GM23338 (cell line): Measurements from ENCODE around the gene UBL5. TPM values are rescaled to one million over a fixed set of nuclear protein-coding genes. Genes with fewer than 3 reads are reported as not detected.

ENCODE experiments used
- ATAC-seq: fragments of 200-7000 bp; cut with Tn5 transposase; 3 replicates; pipeline ENCODE4 v1.9.1; 2020
- DNase-seq: peaks from one replicate; pipeline ENCODE4 v3.0.0-alpha.2; 2015; ENCODE audit warnings: low spot score
- H2AFZ ChIP-seq: fragments of 200-600 bp; sonication (generic); 2 replicates; pipeline ENCODE4 v1.8.0; 2016; ENCODE audit warnings: antibody characterized with exemption, mild to moderate bottlenecking, moderate library complexity
- H3F3A ChIP-seq: fragments of 200-600 bp; sonication (generic); replicated peaks from 2 replicates; pipeline ENCODE4 v1.8.0; 2017; ENCODE audit warnings: antibody characterized with exemption, mixed run types, low read depth
- H3K27ac ChIP-seq: fragments of 200-600 bp; sonication (generic); 2 replicates; pipeline ENCODE4 v1.6.1; 2016; ENCODE audit warnings: low read depth
- H3K27me3 ChIP-seq: fragments of 200-600 bp; sonication (generic); 2 replicates; pipeline ENCODE4 v1.8.0; 2016; ENCODE audit warnings: mild to moderate bottlenecking, mixed run types, moderate library complexity; ENCODE audit not compliant: insufficient read depth
- H3K36me3 ChIP-seq: fragments of 200-600 bp; sonication (generic); 2 replicates; pipeline ENCODE4 v1.8.0; 2016; ENCODE audit warnings: mild to moderate bottlenecking; ENCODE audit not compliant: insufficient read depth
- H3K4me1 ChIP-seq: fragments of 200-600 bp; sonication (generic); 2 replicates; pipeline ENCODE4 v1.8.0; 2016; ENCODE audit warnings: mild to moderate bottlenecking, moderate library complexity; ENCODE audit not compliant: insufficient read depth
- H3K4me2 ChIP-seq: fragments of 200-600 bp; sonication (generic); 2 replicates; pipeline ENCODE4 v1.7.1; 2017; ENCODE audit warnings: mixed run types
- H3K4me3 ChIP-seq: fragments of 200-600 bp; sonication (generic); 2 replicates; pipeline ENCODE4 v1.6.1; 2016; ENCODE audit warnings: mixed run types
- H3K79me2 ChIP-seq: fragments of 200-600 bp; sonication (generic); replicated peaks from 2 replicates; pipeline ENCODE4 v1.8.0; 2017; ENCODE audit warnings: mild to moderate bottlenecking; ENCODE audit not compliant: insufficient read depth
- H3K9me2 ChIP-seq: fragments of 200-600 bp; sonication (generic); 2 replicates; pipeline ENCODE4 v1.8.0; 2017; ENCODE audit not compliant: insufficient read depth
- H4K20me1 ChIP-seq: fragments of 200-600 bp; sonication (generic); replicated peaks from 2 replicates; pipeline ENCODE4 v1.8.0; 2017; ENCODE audit warnings: mild to moderate bottlenecking; ENCODE audit not compliant: insufficient read depth
- H3K27ac Mint-ChIP-seq: 2 replicates; pipeline ENCODE4 v1.8.0; 2020; ENCODE audit warnings: inconsistent platforms, mild to moderate bottlenecking, moderate library complexity, mixed read lengths
- H3K27me3 Mint-ChIP-seq: 3 replicates; pipeline ENCODE4 v1.8.0; 2022; ENCODE audit warnings: low read depth, mild to moderate bottlenecking, moderate library complexity, mixed read lengths, inconsistent platforms; ENCODE audit not compliant: insufficient read depth, poor library complexity
- H3K36me3 Mint-ChIP-seq: 3 replicates; pipeline ENCODE4 v1.8.0; 2021; ENCODE audit warnings: low read depth, mild to moderate bottlenecking, inconsistent platforms, moderate library complexity, mixed read lengths
- H3K4me1 Mint-ChIP-seq: 3 replicates; pipeline ENCODE4 v1.8.0; 2020; ENCODE audit warnings: mild to moderate bottlenecking, inconsistent platforms, mixed read lengths
- H3K4me3 Mint-ChIP-seq: 3 replicates; pipeline ENCODE4 v1.8.0; 2021; ENCODE audit warnings: moderate library complexity, mild to moderate bottlenecking, inconsistent platforms, mixed read lengths
- H3K9me3 Mint-ChIP-seq: 3 replicates; pipeline ENCODE4 v1.8.0; 2020; ENCODE audit warnings: moderate library complexity, mild to moderate bottlenecking, inconsistent platforms, mixed read lengths
- CREB1 ChIP-seq: fragments of 250-450 bp; sonication (Bioruptor Pico); IDR thresholded peaks from 2 replicates; pipeline ENCODE4 v1.5.0; 2020; ENCODE audit warnings: low read depth, mild to moderate bottlenecking, moderate library complexity
- EZH2 ChIP-seq: fragments of 200-600 bp; sonication (generic); IDR thresholded peaks from one replicate; pipeline ENCODE4 v1.8.0; 2017; ENCODE audit warnings: antibody characterized with exemption, mild to moderate bottlenecking, low read depth; ENCODE audit not compliant: unreplicated experiment
- EZH2phosphoT487 ChIP-seq: fragments of 200-600 bp; sonication (generic); IDR thresholded peaks from one replicate; pipeline ENCODE4 v1.8.1; 2018; ENCODE audit warnings: antibody characterized with exemption; ENCODE audit not compliant: unreplicated experiment
- JUNB ChIP-seq: IDR thresholded peaks from one replicate; pipeline ENCODE4 v1.6.1; 2016; ENCODE audit warnings: antibody characterized with exemption; ENCODE audit not compliant: unreplicated experiment
- NANOG ChIP-seq: IDR thresholded peaks from 2 replicates; pipeline ENCODE4 v1.6.1; 2016; ENCODE audit warnings: antibody characterized with exemption, borderline replicate concordance
- POLR2AphosphoS5 ChIP-seq: IDR thresholded peaks from 2 replicates; pipeline ENCODE4 v1.6.1; 2016; ENCODE audit warnings: antibody characterized with exemption, low read depth
- STAT1 ChIP-seq: IDR thresholded peaks from one replicate; pipeline ENCODE4 v1.6.1; 2016; ENCODE audit warnings: antibody characterized with exemption; ENCODE audit not compliant: unreplicated experiment
- ZNF331 ChIP-seq: fragments of 250-450 bp; sonication (Bioruptor Pico); IDR thresholded peaks from 2 replicates; pipeline ENCODE4 v1.5.0; 2020; ENCODE audit warnings: low read depth, mild to moderate bottlenecking, moderate library complexity
- polyA plus RNA-seq: library from polyadenylated mRNA; unstranded; fragments of >200 nt; fragmentation: Nextera tagmentation; extraction: Ambion mirVana; gene quantifications from 2 replicates; pipeline ENCODE4 v1.2.1, GENCODE V29; 2016
- total RNA-seq: library from RNA; depleted of rRNA; stranded (reverse); fragments of >200 nt; shearing (Covaris generic); gene quantifications from 2 replicates; pipeline ENCODE4 v1.2.3, GENCODE V29; 2014
- TF ChIP-seq, protein P1 (sequence below): IDR thresholded peaks from 2 replicates; pipeline ENCODE4 v1.6.1; 2016; ENCODE audit warnings: antibody characterized with exemption
- TF ChIP-seq, protein P2 (sequence below), 2 experiments: fragments of 200-600 bp in 1 of 2; sonication (generic) in 1 of 2; conservative IDR thresholded peaks; 2 replicates each; pipeline versions ENCODE4 v1.5.1 to v1.6.1; 2016 to 2017; ENCODE audit warnings: antibody characterized with exemption in 2 of 2, low read depth in 2 of 2, mild to moderate bottlenecking in 2 of 2, moderate library complexity in 1 of 2
- TF ChIP-seq, protein P3 (sequence below): fragments of 250-450 bp; sonication (Bioruptor Pico); IDR thresholded peaks from 2 replicates; pipeline ENCODE4 v1.5.0; 2020; ENCODE audit warnings: mild to moderate bottlenecking, moderate library complexity

UBL5 gene
- total and polyA plus RNA-seq, 2 experiments from 2014 or later: 304 to 1,371 TPM

DNA sequence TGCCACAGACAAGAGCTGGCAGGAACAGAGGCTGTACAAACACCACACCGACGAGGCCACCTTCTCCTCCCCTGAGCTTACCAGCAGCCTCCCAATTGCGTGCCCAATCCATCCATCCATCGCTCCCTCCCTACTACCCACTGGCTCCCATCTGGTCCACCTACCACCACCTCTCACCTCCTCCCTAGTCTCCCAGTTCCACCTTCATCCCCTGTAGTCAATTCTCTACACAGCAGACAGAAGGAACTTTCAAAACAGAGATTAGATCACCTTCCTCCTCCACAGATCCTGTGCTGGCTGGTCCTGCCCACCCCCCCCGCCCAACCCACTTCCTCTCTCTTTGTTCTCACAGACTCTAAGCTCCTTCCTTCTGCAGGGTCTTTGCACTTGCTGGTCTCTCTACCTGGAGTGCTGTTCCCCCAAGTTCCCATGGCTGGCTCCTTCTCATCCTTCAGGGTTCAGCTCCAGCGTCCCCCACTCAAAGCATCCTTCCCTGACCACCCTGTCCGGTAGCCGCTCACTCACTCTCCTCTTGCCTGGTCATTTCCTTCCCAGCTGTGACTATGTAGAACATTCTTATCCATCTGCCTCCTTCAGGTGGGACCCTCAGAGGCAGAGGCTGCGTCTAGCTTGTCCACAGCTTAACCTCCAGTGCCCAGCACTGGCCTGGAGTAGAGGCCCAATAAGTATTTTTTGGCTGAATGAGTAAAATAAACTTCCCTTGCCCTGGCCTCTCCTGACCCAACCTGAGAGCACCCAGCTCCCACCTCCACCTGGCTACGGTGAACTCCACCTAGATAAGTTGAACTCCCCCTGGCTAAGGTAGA lies 30.4 kb downstream of the UBL5 start:
- no peaks in the 10 kb centered on the region; the same call in 1 of the 2 replicates for H3K36me3 ChIP-seq
- ATAC-seq: no peak
- no peaks in the 10 kb centered on the region for H3K4me1 ChIP-seq
- no peak for DNase-seq
- H3K27me3 Mint-ChIP-seq: peaks cover 11% of the 10 kb centered on the region
- H3K9me2 ChIP-seq: no peaks in the 10 kb centered on the region
- H3K79me2 ChIP-seq: no peaks in the 10 kb centered on the region
- H3K36me3 Mint-ChIP-seq: peaks cover 36% of the 10 kb centered on the region; the same call in 2 of the 3 replicates
- H3K27ac Mint-ChIP-seq: no peak overlapping the region
- no peaks in the 10 kb centered on the region for H3K9me3 Mint-ChIP-seq
- no peaks in the 10 kb centered on the region for H3K4me1 Mint-ChIP-seq
- H3K27me3 ChIP-seq: no peaks in the 10 kb centered on the region
- no peak overlapping the region for H3K4me3 ChIP-seq
- no peak overlapping the region for H3K4me2 ChIP-seq
- no peak overlapping the region for H3K27ac ChIP-seq
- peaks cover 12% of the 10 kb centered on the region; the same call in 1 of the 2 replicates for H4K20me1 ChIP-seq
- no peak overlapping the region for H3K4me3 Mint-ChIP-seq
- no peak overlapping the region for H2AFZ ChIP-seq
- H3F3A ChIP-seq: no peaks in the 10 kb centered on the region
- TF ChIP-seq EZH2: no peak
- no peak for TF ChIP-seq POLR2AphosphoS5
- TF ChIP-seq STAT1: no peak
- TF ChIP-seq, protein P1, sequence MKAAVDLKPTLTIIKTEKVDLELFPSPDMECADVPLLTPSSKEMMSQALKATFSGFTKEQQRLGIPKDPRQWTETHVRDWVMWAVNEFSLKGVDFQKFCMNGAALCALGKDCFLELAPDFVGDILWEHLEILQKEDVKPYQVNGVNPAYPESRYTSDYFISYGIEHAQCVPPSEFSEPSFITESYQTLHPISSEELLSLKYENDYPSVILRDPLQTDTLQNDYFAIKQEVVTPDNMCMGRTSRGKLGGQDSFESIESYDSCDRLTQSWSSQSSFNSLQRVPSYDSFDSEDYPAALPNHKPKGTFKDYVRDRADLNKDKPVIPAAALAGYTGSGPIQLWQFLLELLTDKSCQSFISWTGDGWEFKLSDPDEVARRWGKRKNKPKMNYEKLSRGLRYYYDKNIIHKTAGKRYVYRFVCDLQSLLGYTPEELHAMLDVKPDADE: no peak
- TF ChIP-seq, protein P2, sequence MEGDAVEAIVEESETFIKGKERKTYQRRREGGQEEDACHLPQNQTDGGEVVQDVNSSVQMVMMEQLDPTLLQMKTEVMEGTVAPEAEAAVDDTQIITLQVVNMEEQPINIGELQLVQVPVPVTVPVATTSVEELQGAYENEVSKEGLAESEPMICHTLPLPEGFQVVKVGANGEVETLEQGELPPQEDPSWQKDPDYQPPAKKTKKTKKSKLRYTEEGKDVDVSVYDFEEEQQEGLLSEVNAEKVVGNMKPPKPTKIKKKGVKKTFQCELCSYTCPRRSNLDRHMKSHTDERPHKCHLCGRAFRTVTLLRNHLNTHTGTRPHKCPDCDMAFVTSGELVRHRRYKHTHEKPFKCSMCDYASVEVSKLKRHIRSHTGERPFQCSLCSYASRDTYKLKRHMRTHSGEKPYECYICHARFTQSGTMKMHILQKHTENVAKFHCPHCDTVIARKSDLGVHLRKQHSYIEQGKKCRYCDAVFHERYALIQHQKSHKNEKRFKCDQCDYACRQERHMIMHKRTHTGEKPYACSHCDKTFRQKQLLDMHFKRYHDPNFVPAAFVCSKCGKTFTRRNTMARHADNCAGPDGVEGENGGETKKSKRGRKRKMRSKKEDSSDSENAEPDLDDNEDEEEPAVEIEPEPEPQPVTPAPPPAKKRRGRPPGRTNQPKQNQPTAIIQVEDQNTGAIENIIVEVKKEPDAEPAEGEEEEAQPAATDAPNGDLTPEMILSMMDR (conservative IDR thresholded peaks at IDR 0.05; ENCODE audit: low read depth in 2 of 2): no peak
- TF ChIP-seq, protein P3, sequence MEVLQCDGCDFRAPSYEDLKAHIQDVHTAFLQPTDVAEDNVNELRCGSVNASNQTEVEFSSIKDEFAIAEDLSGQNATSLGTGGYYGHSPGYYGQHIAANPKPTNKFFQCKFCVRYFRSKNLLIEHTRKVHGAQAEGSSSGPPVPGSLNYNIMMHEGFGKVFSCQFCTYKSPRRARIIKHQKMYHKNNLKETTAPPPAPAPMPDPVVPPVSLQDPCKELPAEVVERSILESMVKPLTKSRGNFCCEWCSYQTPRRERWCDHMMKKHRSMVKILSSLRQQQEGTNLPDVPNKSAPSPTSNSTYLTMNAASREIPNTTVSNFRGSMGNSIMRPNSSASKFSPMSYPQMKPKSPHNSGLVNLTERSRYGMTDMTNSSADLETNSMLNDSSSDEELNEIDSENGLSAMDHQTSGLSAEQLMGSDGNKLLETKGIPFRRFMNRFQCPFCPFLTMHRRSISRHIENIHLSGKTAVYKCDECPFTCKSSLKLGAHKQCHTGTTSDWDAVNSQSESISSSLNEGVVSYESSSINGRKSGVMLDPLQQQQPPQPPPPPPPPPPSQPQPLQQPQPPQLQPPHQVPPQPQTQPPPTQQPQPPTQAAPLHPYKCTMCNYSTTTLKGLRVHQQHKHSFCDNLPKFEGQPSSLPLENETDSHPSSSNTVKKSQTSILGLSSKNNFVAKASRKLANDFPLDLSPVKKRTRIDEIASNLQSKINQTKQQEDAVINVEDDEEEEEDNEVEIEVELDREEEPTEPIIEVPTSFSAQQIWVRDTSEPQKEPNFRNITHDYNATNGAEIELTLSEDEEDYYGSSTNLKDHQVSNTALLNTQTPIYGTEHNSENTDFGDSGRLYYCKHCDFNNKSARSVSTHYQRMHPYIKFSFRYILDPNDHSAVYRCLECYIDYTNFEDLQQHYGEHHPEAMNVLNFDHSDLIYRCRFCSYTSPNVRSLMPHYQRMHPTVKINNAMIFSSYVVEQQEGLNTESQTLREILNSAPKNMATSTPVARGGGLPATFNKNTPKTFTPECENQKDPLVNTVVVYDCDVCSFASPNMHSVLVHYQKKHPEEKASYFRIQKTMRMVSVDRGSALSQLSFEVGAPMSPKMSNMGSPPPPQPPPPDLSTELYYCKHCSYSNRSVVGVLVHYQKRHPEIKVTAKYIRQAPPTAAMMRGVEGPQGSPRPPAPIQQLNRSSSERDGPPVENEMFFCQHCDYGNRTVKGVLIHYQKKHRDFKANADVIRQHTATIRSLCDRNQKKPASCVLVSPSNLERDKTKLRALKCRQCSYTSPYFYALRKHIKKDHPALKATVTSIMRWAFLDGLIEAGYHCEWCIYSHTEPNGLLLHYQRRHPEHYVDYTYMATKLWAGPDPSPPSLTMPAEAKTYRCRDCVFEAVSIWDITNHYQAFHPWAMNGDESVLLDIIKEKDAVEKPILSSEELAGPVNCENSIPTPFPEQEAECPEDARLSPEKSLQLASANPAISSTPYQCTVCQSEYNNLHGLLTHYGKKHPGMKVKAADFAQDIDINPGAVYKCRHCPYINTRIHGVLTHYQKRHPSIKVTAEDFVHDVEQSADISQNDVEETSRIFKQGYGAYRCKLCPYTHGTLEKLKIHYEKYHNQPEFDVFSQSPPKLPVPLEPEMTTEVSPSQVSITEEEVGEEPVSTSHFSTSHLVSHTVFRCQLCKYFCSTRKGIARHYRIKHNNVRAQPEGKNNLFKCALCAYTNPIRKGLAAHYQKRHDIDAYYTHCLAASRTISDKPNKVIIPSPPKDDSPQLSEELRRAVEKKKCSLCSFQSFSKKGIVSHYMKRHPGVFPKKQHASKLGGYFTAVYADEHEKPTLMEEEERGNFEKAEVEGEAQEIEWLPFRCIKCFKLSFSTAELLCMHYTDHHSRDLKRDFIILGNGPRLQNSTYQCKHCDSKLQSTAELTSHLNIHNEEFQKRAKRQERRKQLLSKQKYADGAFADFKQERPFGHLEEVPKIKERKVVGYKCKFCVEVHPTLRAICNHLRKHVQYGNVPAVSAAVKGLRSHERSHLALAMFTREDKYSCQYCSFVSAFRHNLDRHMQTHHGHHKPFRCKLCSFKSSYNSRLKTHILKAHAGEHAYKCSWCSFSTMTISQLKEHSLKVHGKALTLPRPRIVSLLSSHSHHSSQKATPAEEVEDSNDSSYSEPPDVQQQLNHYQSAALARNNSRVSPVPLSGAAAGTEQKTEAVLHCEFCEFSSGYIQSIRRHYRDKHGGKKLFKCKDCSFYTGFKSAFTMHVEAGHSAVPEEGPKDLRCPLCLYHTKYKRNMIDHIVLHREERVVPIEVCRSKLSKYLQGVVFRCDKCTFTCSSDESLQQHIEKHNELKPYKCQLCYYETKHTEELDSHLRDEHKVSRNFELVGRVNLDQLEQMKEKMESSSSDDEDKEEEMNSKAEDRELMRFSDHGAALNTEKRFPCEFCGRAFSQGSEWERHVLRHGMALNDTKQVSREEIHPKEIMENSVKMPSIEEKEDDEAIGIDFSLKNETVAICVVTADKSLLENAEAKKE (CRISPR knock-in tag): no peak
- TF ChIP-seq NANOG: no peak
- TF ChIP-seq CREB1 (CRISPR knock-in tag): no peak
- no peak for TF ChIP-seq EZH2phosphoT487
- TF ChIP-seq JUNB: no peak
- TF ChIP-seq ZNF331 (CRISPR knock-in tag): no peak
